Testis (tissue), 3 donors: ENCODE measurements around the gene TGFBR3. TPM values are rescaled to one million over a fixed set of nuclear protein-coding genes. Genes with fewer than 3 reads are reported as not detected.

ENCODE experiments used
- DNase-seq: peaks from one replicate; pipeline ENCODE4 v3.0.0-alpha.2; 2019
- H3K27ac ChIP-seq, 2 donors: fragments of 200-600 bp; sonication (generic); one replicate each; pipeline ENCODE4 v1.5.1; 2019
- H3K27me3 ChIP-seq: fragments of 200-600 bp; sonication (generic); one replicate; pipeline ENCODE4 v1.5.1; 2019
- H3K36me3 ChIP-seq: fragments of 200-600 bp; sonication (generic); one replicate; pipeline ENCODE4 v1.5.1; 2017; ENCODE audit warnings: low read depth; ENCODE audit errors: missing control alignments
- H3K4me1 ChIP-seq: fragments of 200-600 bp; sonication (generic); one replicate; pipeline ENCODE4 v1.5.1; 2019
- H3K4me3 ChIP-seq, 2 donors: fragments of 200-600 bp; sonication (generic); one replicate each; pipeline ENCODE4 v1.5.1; 2017 to 2019
- H3K9me3 ChIP-seq: fragments of 200-600 bp; sonication (generic); one replicate; pipeline ENCODE4 v1.5.1; 2017
- POLR2A ChIP-seq: fragments of 450-650 bp; IDR thresholded peaks from one replicate; pipeline ENCODE4 v1.6.1; 2017; ENCODE audit warnings: antibody characterized with exemption, mild to moderate bottlenecking, moderate library complexity
- WGBS, 2 donors: methylation state at CpG; one replicate each; pipeline ENCODE4 v1.1.5; 2018; 5-methylcytosine and 5-hydroxymethylcytosine counted together
- intact Hi-C: fragments of 100-400 bp; cut with DNase I; formaldehyde crosslinking; loops from one replicate; pipeline ENCODE4 v1.15.1; 2023; ENCODE audit warnings: low total_unique reads
- polyA plus RNA-seq: library from polyadenylated mRNA; stranded (reverse); fragments of 350-450 nt; fragmentation: Illumina TruSeq; extraction: RNeasy Lipid Tissue Mini Kit (QIAGEN cat#74804); gene quantifications from one replicate; pipeline ENCODE4 v1.2.3, GENCODE V29; 2014; ENCODE audit warnings: low read depth, low replicate concordance; ENCODE audit not compliant: insufficient read depth
- total RNA-seq, 2 donors: library from RNA; depleted of rRNA; stranded (reverse); fragments of >200 nt; gene quantifications; one replicate each; pipeline ENCODE4 v1.2.3, GENCODE V29; 2016
- TF ChIP-seq, protein P1 (sequence below), 3 experiments: fragments of 450-650 bp in 2 of 3; fragments of 200-600 bp in 1 of 3; sonication (generic) in 1 of 3; IDR thresholded peaks; one replicate each; pipeline ENCODE4 v1.5.1; 2016 to 2019; ENCODE audit warnings: antibody characterized with exemption in 3 of 3, mild to moderate bottlenecking in 2 of 3, moderate library complexity in 1 of 3

Gene TGFBR3
- total and polyA plus RNA-seq, 3 donors from 2014 or later, result 24.0 to 37.2 (median 34.7) TPM

GRCh38 chr1:91803123-91803522, 82.8 kb downstream of the TGFBR3 start:
- Histone ChIP-seq H3K4me3 (no peak overlapping the region), H3K36me3 (no peaks in the 10 kb centered on the region), H3K27ac (peak overlapping the region; percentile 72 to 85), H3K4me1 (peaks cover 56% of the 10 kb centered on the region), H3K27me3 (no peaks in the 10 kb centered on the region), H3K9me3 (no peaks in the 10 kb centered on the region)
- no peak for DNase-seq
- intact Hi-C loops, result no loop called here
- 71 to 83% methylated on average over 8 of the region's 8 CpGs for WGBS, 2 donors
- TF ChIP-seq, protein P1, sequence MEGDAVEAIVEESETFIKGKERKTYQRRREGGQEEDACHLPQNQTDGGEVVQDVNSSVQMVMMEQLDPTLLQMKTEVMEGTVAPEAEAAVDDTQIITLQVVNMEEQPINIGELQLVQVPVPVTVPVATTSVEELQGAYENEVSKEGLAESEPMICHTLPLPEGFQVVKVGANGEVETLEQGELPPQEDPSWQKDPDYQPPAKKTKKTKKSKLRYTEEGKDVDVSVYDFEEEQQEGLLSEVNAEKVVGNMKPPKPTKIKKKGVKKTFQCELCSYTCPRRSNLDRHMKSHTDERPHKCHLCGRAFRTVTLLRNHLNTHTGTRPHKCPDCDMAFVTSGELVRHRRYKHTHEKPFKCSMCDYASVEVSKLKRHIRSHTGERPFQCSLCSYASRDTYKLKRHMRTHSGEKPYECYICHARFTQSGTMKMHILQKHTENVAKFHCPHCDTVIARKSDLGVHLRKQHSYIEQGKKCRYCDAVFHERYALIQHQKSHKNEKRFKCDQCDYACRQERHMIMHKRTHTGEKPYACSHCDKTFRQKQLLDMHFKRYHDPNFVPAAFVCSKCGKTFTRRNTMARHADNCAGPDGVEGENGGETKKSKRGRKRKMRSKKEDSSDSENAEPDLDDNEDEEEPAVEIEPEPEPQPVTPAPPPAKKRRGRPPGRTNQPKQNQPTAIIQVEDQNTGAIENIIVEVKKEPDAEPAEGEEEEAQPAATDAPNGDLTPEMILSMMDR (IDR thresholded peaks at IDR 0.05), result no peak
- no peak for TF ChIP-seq POLR2A

GRCh38 chr1:91801496-91802115, 84.3 kb downstream of the TGFBR3 start:
- TF ChIP-seq POLR2A, result no peak
- TF ChIP-seq, protein P1 (IDR thresholded peaks at IDR 0.05), result no peak
- intact Hi-C loops, result no loop called here
- Histone ChIP-seq H3K27ac (peak overlapping the region; percentile 72 to 85), H3K4me3 (no peak overlapping the region), H3K4me1 (peaks cover 42% of the 10 kb centered on the region), H3K9me3 (no peaks in the 10 kb centered on the region), H3K27me3 (no peaks in the 10 kb centered on the region), H3K36me3 (no peaks in the 10 kb centered on the region)
- no peak for DNase-seq
- WGBS, 2 donors, result 61 to 65% methylated on average over 3 of the region's 3 CpGs

DNA sequence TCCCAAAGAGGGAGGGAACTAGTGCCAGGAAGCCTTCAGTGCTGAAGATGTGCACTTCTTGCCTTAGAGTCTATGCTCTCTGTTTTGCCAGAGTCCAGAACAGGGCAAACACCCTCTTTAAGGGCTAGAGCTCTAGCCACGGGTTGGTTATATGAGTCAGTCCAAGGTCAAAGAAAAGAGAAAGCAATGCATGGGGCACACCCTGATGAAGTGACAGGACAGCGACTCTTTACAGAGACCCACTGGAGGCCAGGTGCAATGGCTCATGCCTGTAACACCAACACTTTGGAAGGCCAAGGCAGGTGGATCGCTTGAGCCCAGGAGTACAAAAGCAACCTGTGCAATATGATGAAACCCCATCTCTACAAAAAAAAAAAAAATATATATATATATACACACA, 86.1 kb downstream of the TGFBR3 start:
- no peak for DNase-seq
- Histone ChIP-seq H3K9me3 (no peaks in the 10 kb centered on the region), H3K27me3 (no peaks in the 10 kb centered on the region), H3K4me3 (no peak overlapping the region), H3K36me3 (no peaks in the 10 kb centered on the region), H3K4me1 (peaks cover 25% of the 10 kb centered on the region), H3K27ac (no peak overlapping the region)
- intact Hi-C loops, result no loop called here
- WGBS, 2 donors, result 77 to 87% methylated on average over 3 of the region's 3 CpGs
- TF ChIP-seq POLR2A, result no peak
- TF ChIP-seq, protein P1 (IDR thresholded peaks at IDR 0.05), result no peak

- Histone ChIP-seq H3K9me3 (no peaks in the 10 kb centered on the region), H3K27me3 (no peaks in the 10 kb centered on the region), H3K27ac (no peak overlapping the region), H3K4me3 (no peak overlapping the region), H3K36me3 (no peaks in the 10 kb centered on the region), H3K4me1 (peaks cover 20% of the 10 kb centered on the region)
- no peak for TF ChIP-seq POLR2A
- TF ChIP-seq, protein P1 (IDR thresholded peaks at IDR 0.05), result no peak
- intact Hi-C loops, result no loop called here
- 76 to 91% methylated on average over 5 of the region's 5 CpGs for WGBS, 2 donors
- DNase-seq, result no peak
Measured at GRCh38 chr1:91799159-91799558, 86.8 kb downstream of the TGFBR3 start.

DNA sequence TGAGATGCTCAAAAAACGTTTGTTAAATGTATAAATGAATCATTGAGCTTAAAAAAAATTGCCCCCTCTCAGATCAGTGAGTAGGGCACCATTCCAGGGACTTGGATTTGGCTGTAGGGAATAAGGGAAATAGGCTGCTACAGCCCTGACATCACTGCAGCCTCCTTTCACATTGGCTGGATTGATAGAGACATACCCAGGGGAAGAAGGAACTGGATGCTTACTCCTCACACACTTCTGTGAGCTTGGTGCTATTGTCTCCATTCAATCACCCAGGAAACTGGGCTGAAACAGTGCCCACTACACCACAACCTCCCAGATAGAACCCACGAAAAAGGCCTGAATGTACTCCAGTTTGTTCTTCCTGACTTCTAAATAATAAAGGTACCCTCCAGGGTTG, 87.2 kb downstream of the TGFBR3 start:
- H3K27me3 ChIP-seq, result no peaks in the 10 kb centered on the region
- intact Hi-C loops, result no loop called here
- no peak for DNase-seq
- 45 to 52% methylated on average over 2 of the region's 2 CpGs for WGBS, 2 donors
- H3K27ac ChIP-seq, result no peak overlapping the region
- TF ChIP-seq, protein P1 (IDR thresholded peaks at IDR 0.05), result no peak
- no peak for TF ChIP-seq POLR2A
- H3K4me1 ChIP-seq, result peaks cover 19% of the 10 kb centered on the region
- H3K36me3 ChIP-seq, result no peaks in the 10 kb centered on the region
- H3K9me3 ChIP-seq, result no peaks in the 10 kb centered on the region
- H3K4me3 ChIP-seq, result no peak overlapping the region
